ENCODE results near the gene RHPN2. TPM values are rescaled to one million over a fixed set of nuclear protein-coding genes. Genes with fewer than 3 reads are reported as not detected.
"Not testable (repeated sequence)": the region's sequence is repeated elsewhere in the genome, so short reads cannot be mapped to it uniquely, and the experiment has no call there.

RHPN2 gene
- total and polyA plus RNA-seq, 7 donors: 1.7 to 84.8 (median 3.2) TPM

- Histone ChIP-seq H3K36me3 (no peaks in the 10 kb centered on the region), H3K4me1 (no peaks in the 10 kb centered on the region), H3K9me3 (no peaks in the 10 kb centered on the region), H3K4me3 (no peak overlapping the region), H3K27me3 (no peaks in the 10 kb centered on the region), H3K27ac (no peak overlapping the region)
- 89 to 91% methylated on average over 4 of the region's 4 CpGs for WGBS, 2 donors
- intact Hi-C loops (cut with DNase I): no loop called here
- TF ChIP-seq CTCF (IDR thresholded peaks at IDR 0.05) (no peak), POLR2A (IDR thresholded peaks at IDR 0.05) (no peak), EP300 (IDR thresholded peaks at IDR 0.05) (no peak), POLR2AphosphoS5 (IDR thresholded peaks at IDR 0.05) (no peak)
- DNase-seq: no peak
Observed at GRCh38 chr19:33000910-33001309, 63.8 kb downstream of the RHPN2 start.

GRCh38 chr19:33000510-33000909 is 64.2 kb downstream of the RHPN2 start:
- Histone ChIP-seq H3K9me3 (no peaks in the 10 kb centered on the region), H3K4me3 (no peak overlapping the region), H3K4me1 (no peaks in the 10 kb centered on the region), H3K27ac (no peak overlapping the region), H3K27me3 (no peaks in the 10 kb centered on the region), H3K36me3 (no peaks in the 10 kb centered on the region)
- TF ChIP-seq POLR2AphosphoS5 (IDR thresholded peaks at IDR 0.05): no peak
- TF ChIP-seq POLR2A (IDR thresholded peaks at IDR 0.05): no peak
- no peak for TF ChIP-seq EP300 (IDR thresholded peaks at IDR 0.05)
- TF ChIP-seq CTCF (IDR thresholded peaks at IDR 0.05): no peak
- DNase-seq: no peak
- intact Hi-C loops (cut with DNase I): no loop called here
- WGBS, 2 donors: 58 to 86% methylated on average over 8 of the region's 8 CpGs

GRCh38 chr19:32998722-32999121 is 66.0 kb downstream of the RHPN2 start:
- no peaks in the 10 kb centered on the region for H3K9me3 ChIP-seq
- TF ChIP-seq POLR2AphosphoS5 (IDR thresholded peaks at IDR 0.05) (no peak), CTCF (IDR thresholded peaks at IDR 0.05) (no peak), POLR2A (IDR thresholded peaks at IDR 0.05) (no peak), EP300 (IDR thresholded peaks at IDR 0.05) (no peak)
- intact Hi-C loops (cut with DNase I): no loop called here
- no peak overlapping the region for H3K4me3 ChIP-seq
- H3K27me3 ChIP-seq: no peaks in the 10 kb centered on the region
- no peak overlapping the region for H3K27ac ChIP-seq
- WGBS, 2 donors: 85 to 90% methylated on average over 3 of the region's 3 CpGs
- no peaks in the 10 kb centered on the region for H3K4me1 ChIP-seq
- no peaks in the 10 kb centered on the region for H3K36me3 ChIP-seq
- no peak for DNase-seq

- DNase-seq: no peak
Observed at GRCh38 chr19:32997716-32998355, 66.9 kb downstream of the RHPN2 start.

GRCh38 chr19:32997061-32997464 is 67.6 kb downstream of the RHPN2 start:
- H3K27ac ChIP-seq; H3K36me3 ChIP-seq; intact Hi-C loops (cut with DNase I); H3K27me3 ChIP-seq; H3K9me3 ChIP-seq; DNase-seq; H3K4me1 ChIP-seq; H3K4me3 ChIP-seq: not testable (repeated sequence)
- whole genome bisulfite sequencing, 2 donors: 49 to 69% methylated on average over 7 of the region's 7 CpGs

More at GRCh38 chr19:32997716-32998355, 66.9 kb downstream of the RHPN2 start:
- no peak for TF ChIP-seq POLR2A (IDR thresholded peaks at IDR 0.05)
- no peak for TF ChIP-seq EP300 (IDR thresholded peaks at IDR 0.05)
- no peak for TF ChIP-seq CTCF (IDR thresholded peaks at IDR 0.05)
- no peak for TF ChIP-seq POLR2AphosphoS5 (IDR thresholded peaks at IDR 0.05)
- Histone ChIP-seq H3K4me1 (no peaks in the 10 kb centered on the region), H3K27ac (no peak overlapping the region), H3K9me3 (no peaks in the 10 kb centered on the region), H3K36me3 (no peaks in the 10 kb centered on the region), H3K27me3 (no peaks in the 10 kb centered on the region), H3K4me3 (no peak overlapping the region)
- intact Hi-C loops (cut with DNase I): no loop called here
- WGBS, 2 donors: 91 to 92% methylated on average over 14 of the region's 14 CpGs

- H3K27me3 ChIP-seq; H3K4me1 ChIP-seq; H3K4me3 ChIP-seq; DNase-seq; H3K9me3 ChIP-seq; H3K36me3 ChIP-seq; H3K27ac ChIP-seq; intact Hi-C loops (cut with DNase I): not testable (repeated sequence)
- 94 to 96% methylated on average over 17 of the region's 17 CpGs for WGBS, 2 donors
Observed at GRCh38 chr19:32995966-32996365, 68.7 kb downstream of the RHPN2 start.

Data from sigmoid colon (tissue), 7 donors.